SK-N-MC (cell line): ENCODE measurements around the gene C11orf54.
"Not testable (repeated sequence)": the region's sequence is repeated elsewhere in the genome, so short reads cannot be mapped to it uniquely, and the experiment has no call there.

Experiments
- DNase-seq: peaks from one replicate; pipeline ENCODE4 v3.0.0-alpha.2; 2011; ENCODE audit warnings: low read depth, low spot score
- H3K27ac ChIP-seq: fragments of 200-600 bp; sonication (generic); 2 replicates; pipeline ENCODE4 v1.5.1; 2016; ENCODE audit warnings: mixed run types
- H3K36me3 ChIP-seq: fragments of 200-600 bp; sonication (generic); 2 replicates; pipeline ENCODE4 v1.6.1; 2017; ENCODE audit warnings: antibody characterized with exemption, low read length, mixed read lengths; ENCODE audit not compliant: insufficient read depth
- H3K4me3 ChIP-seq: fragments of 200-600 bp; sonication (generic); 2 replicates; pipeline ENCODE4 v1.5.1; 2016
- H3K9ac ChIP-seq: fragments of 200-600 bp; sonication (generic); 2 replicates; pipeline ENCODE4 v1.8.0; 2017; ENCODE audit warnings: mixed run types, mixed read lengths; ENCODE audit not compliant: insufficient read length
- H3K9me3 ChIP-seq: fragments of 200-600 bp; sonication (generic); 2 replicates; pipeline ENCODE4 v1.6.1; 2017; ENCODE audit warnings: low read depth, mild to moderate bottlenecking, antibody characterized with exemption, low read length, moderate library complexity, mixed read lengths
- EZH2 ChIP-seq: fragments of 200-600 bp; sonication (generic); IDR thresholded peaks from one replicate; pipeline ENCODE4 v1.6.1; 2017; ENCODE audit warnings: antibody characterized with exemption
- FOXP2 ChIP-seq: optimal IDR thresholded peaks from 2 replicates; pipeline ENCODE3; 2011; ENCODE audit warnings: mild to moderate bottlenecking, moderate library complexity; ENCODE audit not compliant: insufficient read depth; ENCODE audit errors: extremely low read length, control extremely low read depth
- POLR2AphosphoS5 ChIP-seq: IDR thresholded peaks from 2 replicates; pipeline ENCODE4 v1.6.1; 2012; ENCODE audit warnings: mild to moderate bottlenecking, low read depth, low read length, borderline replicate concordance

The C11orf54 gene

DNA sequence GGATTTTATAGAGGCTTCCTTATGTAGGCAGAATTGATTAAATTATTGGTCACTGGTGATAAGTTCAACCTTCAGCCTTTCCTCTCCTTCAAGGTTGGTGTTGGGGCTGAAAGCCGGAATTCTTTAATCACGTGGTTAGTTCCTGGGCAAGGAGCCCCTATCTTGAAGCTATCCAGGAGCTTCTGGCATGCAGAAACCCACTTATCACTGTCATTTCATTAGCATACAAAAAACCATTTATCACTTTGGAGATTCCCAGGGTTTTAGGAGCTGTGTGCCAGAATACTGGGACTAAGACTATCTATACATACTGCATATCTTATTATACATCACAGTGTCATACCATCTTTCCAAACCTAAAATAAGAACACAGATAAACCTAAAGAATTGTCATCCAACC is 24.1 kb downstream of the C11orf54 start:
- Histone ChIP-seq H3K9me3 (no peaks in the 10 kb centered on the region), H3K36me3 (no peaks in the 10 kb centered on the region; the same call in 1 of the 2 replicates), H3K4me3 (no peak overlapping the region), H3K27ac (no peak overlapping the region), H3K9ac (no peak overlapping the region)
- no peak for DNase-seq
- no peak for TF ChIP-seq EZH2
- TF ChIP-seq FOXP2, result no peak
- no peak for TF ChIP-seq POLR2AphosphoS5

GRCh38 chr11:93766504-93766903 is 25.0 kb downstream of the C11orf54 start:
- no peak for TF ChIP-seq POLR2AphosphoS5
- TF ChIP-seq FOXP2, result no peak
- TF ChIP-seq EZH2, result no peak
- no peaks in the 10 kb centered on the region; the same call in 1 of the 2 replicates for H3K36me3 ChIP-seq
- no peak for DNase-seq
- H3K9ac ChIP-seq, result no peak overlapping the region
- no peaks in the 10 kb centered on the region for H3K9me3 ChIP-seq
- no peak overlapping the region for H3K27ac ChIP-seq
- H3K4me3 ChIP-seq, result no peak overlapping the region

DNA sequence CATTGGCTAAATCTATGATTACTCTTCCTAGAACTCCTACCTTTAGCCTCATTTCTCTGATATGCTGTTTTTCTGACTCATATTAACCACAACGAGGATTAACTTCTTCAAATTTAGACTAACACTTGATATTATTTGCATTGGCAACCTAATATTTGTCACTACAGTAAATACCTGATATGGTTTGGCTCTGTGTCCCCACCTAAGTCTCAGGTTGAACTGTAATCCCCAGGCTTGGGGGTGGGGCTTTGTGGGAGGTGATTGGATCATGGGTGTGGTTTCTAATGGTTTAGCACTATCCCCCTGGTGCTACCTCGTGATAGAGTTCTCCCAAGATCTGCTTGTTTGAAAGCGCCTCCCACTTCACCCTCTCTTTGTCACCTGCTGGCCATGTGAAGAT is 25.5 kb downstream of the C11orf54 start:
- Histone ChIP-seq H3K27ac (no peak overlapping the region), H3K9me3 (no peaks in the 10 kb centered on the region), H3K4me3 (no peak overlapping the region), H3K9ac (no peak overlapping the region), H3K36me3 (no peaks in the 10 kb centered on the region; the same call in 1 of the 2 replicates)
- TF ChIP-seq EZH2, result no peak
- no peak for TF ChIP-seq POLR2AphosphoS5
- no peak for TF ChIP-seq FOXP2
- no peak for DNase-seq

DNA sequence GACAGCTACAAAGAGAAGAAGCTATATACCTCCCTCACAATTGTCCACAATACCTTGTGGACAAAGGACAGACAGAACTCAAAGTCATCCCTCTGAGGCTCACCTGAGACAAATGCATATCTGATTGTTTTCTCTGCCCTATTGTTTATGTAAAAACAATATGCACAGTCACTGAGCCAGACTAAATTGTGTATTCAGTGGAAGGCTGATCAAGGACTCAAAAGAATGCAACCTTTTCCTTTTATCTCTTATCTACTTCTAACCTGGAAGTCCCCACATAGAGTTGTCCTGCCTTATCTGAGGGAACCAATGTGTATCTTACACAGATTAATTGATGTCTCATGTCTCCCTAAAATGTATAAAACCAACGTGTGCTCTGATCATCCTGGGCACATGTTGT is 28.7 kb downstream of the C11orf54 start:
- TF ChIP-seq FOXP2 (no peak), POLR2AphosphoS5 (no peak), EZH2 (no peak)
- Histone ChIP-seq H3K9ac (no peak overlapping the region), H3K36me3 (no peaks in the 10 kb centered on the region), H3K9me3 (no peaks in the 10 kb centered on the region), H3K27ac (no peak overlapping the region), H3K4me3 (no peak overlapping the region)
- no peak for DNase-seq

DNA sequence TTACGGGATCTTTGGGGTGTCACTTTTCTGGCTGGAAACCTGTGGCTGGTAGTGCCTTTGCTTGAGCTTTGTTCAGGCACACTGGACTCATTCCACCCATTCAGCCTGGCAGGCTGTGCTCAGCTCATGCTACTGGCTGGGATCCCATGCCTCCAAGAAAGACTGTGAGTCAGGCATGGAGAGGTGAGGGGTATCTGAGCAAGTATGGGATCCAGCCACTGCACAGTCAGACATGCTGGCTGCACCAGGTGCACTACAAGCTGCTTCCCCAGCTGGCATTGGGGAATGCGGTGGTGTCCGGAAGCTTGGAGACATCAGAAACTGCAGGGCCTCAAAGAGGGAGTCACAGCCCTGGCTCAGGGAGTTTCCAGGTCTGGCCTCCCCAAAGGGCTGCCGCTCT is 30.7 kb downstream of the C11orf54 start:
- H3K9ac ChIP-seq, result no peak overlapping the region
- no peak overlapping the region for H3K27ac ChIP-seq
- no peak for TF ChIP-seq EZH2
- TF ChIP-seq FOXP2, result no peak
- TF ChIP-seq POLR2AphosphoS5, result no peak
- no peak overlapping the region for H3K4me3 ChIP-seq
- no peak for DNase-seq
- no peaks in the 10 kb centered on the region for H3K36me3 ChIP-seq
- H3K9me3 ChIP-seq, result no peaks in the 10 kb centered on the region

DNA sequence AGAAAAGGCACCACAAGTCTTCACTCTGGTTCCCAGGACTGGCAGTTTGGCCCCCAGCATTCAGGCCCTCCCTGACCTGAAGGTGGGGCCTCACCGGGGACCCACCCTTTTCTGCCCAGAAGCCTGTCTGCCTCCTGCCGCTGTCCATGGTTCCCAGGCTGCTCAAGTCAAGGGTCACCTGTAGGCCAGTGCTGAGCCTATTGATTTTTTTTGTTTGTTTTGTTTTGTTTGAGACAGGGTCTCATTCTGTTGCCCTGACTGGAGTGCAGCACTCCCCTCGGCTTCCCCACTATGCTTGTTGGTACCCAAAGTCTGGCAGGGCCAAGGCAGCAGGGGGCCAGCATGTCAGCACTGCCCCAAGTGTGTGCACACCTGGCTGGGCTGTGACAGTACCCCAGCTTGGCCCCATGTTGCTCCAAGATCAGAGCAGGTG is 31.6 kb downstream of the C11orf54 start:
- no peak for TF ChIP-seq POLR2AphosphoS5
- TF ChIP-seq FOXP2, result no peak
- TF ChIP-seq EZH2, result no peak
- Histone ChIP-seq H3K4me3 (no peak overlapping the region), H3K9me3 (no peaks in the 10 kb centered on the region), H3K36me3 (no peaks in the 10 kb centered on the region), H3K9ac (no peak overlapping the region), H3K27ac (no peak overlapping the region)
- DNase-seq, result no peak

DNA sequence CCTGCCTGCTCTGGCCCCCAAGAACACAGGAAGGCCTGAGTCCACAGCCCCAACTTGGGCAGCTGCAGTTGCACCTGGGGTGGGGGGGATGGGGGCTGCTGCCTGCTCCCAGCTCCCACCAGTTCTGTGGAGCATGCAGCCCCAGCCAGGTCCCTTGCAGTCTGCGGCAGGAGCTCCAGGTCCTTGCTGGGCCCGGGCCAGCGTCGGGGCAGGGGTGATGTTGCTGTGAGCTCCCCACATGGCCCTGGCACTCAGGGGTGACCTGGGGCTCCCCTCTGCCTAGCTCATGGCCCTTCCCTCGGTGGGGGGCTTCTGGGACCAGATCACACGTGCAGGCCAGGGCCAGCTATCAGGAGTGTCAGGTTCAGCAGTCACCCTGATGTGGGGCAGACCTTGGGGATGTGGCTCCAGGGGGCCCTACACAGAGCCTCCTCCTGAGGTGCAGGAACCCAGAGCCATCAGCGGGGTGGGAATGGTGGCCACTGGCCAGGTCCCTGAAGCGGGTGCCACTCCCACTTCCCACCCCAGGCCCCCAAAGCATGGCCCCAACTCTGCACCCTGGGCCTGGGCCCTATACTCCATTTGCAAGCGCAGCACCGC is 32.2 kb downstream of the C11orf54 start:
- no peak overlapping the region for H3K9ac ChIP-seq
- no peaks in the 10 kb centered on the region for H3K9me3 ChIP-seq
- no peak overlapping the region for H3K27ac ChIP-seq
- H3K4me3 ChIP-seq, result no peak overlapping the region
- H3K36me3 ChIP-seq, result no peaks in the 10 kb centered on the region
- no peak for DNase-seq
- TF ChIP-seq POLR2AphosphoS5, result no peak
- TF ChIP-seq FOXP2, result no peak
- no peak for TF ChIP-seq EZH2

DNA sequence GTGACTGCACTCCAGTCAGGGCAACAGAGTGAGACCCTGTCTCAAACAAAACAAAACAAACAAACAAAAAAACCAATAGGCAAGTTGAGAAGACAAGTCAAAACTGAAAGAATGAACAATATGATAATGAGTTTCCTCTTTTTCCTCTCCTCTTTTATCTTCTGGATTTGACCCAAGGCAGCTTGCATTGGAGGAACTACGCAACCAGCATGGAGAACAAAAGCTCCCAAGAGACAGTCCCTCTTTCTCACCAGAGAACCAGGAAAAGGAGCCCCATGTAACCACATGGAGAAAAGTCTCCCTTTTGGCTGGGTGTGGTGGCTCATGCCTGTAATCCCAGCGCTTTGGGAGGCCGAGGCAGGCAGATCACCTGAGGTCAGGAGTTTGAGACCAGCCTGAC is 33.1 kb downstream of the C11orf54 start:
- DNase-seq, H3K9ac ChIP-seq, H3K9me3 ChIP-seq, H3K27ac ChIP-seq, H3K4me3 ChIP-seq, H3K36me3 ChIP-seq: not testable (repeated sequence)

DNA sequence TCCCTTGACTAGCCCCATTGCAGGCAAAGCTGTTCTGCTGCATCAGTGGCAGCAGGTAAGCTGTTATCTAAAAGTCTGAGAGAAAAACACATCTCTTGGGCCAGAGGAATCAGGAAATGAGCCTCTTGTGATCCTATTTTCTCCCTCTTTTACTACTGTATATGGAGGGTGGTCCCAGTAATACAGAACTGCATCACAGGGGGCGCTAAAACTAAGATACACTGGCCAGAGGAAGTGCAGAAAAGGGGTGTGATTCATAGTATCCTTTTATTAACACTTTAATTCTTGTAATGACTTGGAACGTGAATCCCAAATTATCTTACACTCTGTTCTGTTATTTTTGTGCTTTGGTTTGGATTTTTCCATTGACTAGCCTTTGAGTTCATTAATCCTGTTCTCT is 33.8 kb downstream of the C11orf54 start:
- H3K36me3 ChIP-seq, result no peaks in the 10 kb centered on the region
- no peak overlapping the region for H3K4me3 ChIP-seq
- H3K27ac ChIP-seq, result no peak overlapping the region
- H3K9me3 ChIP-seq, result no peaks in the 10 kb centered on the region
- no peak for DNase-seq
- no peak overlapping the region for H3K9ac ChIP-seq
- TF ChIP-seq POLR2AphosphoS5 (no peak), FOXP2 (no peak), EZH2 (no peak)
